IMR-90 (cell line): Measurements from ENCODE around the gene CLEC16A. TPM values are rescaled to one million over a fixed set of nuclear protein-coding genes. Genes with fewer than 3 reads are reported as not detected.

Source experiments
- CHD1 ChIP-seq: IDR thresholded peaks from 2 replicates; pipeline ENCODE4 v1.6.1; 2012; ENCODE audit warnings: low read depth, low read length, improper control_type of control experiment
- RCOR1 ChIP-seq: IDR thresholded peaks from 2 replicates; pipeline ENCODE4 v1.6.1; 2012; ENCODE audit warnings: mild to moderate bottlenecking, low read length, improper control_type of control experiment; ENCODE audit not compliant: insufficient replicate concordance
- polyA plus RNA-seq, 3 experiments: library from polyadenylated mRNA; depleted of rRNA; stranded (reverse); fragments of >200 nt; gene quantifications; 2 replicates each; pipeline ENCODE4 v1.2.3, GENCODE V29; 2012; ENCODE audit warnings: low replicate concordance in 1 of 3
- total RNA-seq: library from RNA; depleted of rRNA; stranded (reverse); fragments of >200 nt; gene quantifications from 2 replicates; pipeline ENCODE4 v1.2.3, GENCODE V29; 2012
- TF ChIP-seq, protein P1 (sequence below): fragments of 150-350 bp; IDR thresholded peaks from 2 replicates; pipeline ENCODE4 v1.6.1; 2016; ENCODE audit warnings: low read depth, mild to moderate bottlenecking, low read length, moderate library complexity, borderline replicate concordance
- TF ChIP-seq, protein P2 (sequence below): fragments of 150-350 bp; IDR thresholded peaks from 2 replicates; pipeline ENCODE4 v1.6.1; 2017; ENCODE audit warnings: mild to moderate bottlenecking, antibody characterized with exemption, low read length, low read depth

CLEC16A gene
- total and polyA plus RNA-seq, 2 of the 4 experiments (the other 2 are of a cell fraction), result 15.9 to 16.5 TPM

DNA sequence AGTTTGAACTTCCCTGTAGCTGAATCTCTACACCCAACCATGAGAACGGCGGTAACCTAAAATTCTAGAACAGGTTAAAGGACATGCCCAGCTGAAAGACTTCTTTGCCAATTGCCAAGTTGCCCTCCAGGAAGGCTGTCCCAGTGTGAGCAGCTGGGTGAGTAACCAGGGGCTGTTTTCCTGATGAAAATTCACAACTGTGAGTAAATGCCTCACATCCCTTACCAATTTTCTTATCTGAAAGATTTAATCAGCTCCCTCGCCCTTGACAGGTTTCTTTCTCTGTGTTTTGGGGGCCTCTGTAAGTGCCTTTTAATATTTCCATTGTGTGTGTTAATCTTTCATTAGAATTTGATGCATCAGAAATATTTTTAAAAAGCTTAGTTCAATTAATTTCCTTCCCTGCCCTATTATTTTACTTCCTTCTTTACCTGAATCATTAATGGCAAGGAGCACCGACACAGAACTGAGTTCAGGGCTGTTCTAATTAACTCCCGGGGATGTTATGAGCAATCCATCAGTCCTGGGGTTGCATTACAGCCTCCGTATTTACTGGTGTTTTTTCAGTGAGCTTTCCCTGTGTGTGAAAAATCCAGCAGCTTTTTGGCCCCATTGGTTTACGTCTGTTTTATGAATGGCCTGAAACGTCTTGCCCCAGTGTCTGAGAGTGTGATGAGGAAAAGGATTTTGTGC, 152.9 kb downstream of the CLEC16A start (continued):
- TF ChIP-seq, protein P1, sequence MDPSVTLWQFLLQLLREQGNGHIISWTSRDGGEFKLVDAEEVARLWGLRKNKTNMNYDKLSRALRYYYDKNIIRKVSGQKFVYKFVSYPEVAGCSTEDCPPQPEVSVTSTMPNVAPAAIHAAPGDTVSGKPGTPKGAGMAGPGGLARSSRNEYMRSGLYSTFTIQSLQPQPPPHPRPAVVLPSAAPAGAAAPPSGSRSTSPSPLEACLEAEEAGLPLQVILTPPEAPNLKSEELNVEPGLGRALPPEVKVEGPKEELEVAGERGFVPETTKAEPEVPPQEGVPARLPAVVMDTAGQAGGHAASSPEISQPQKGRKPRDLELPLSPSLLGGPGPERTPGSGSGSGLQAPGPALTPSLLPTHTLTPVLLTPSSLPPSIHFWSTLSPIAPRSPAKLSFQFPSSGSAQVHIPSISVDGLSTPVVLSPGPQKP, result no peak
- TF ChIP-seq CHD1 (no peak), RCOR1 (no peak)
- TF ChIP-seq, protein P2, sequence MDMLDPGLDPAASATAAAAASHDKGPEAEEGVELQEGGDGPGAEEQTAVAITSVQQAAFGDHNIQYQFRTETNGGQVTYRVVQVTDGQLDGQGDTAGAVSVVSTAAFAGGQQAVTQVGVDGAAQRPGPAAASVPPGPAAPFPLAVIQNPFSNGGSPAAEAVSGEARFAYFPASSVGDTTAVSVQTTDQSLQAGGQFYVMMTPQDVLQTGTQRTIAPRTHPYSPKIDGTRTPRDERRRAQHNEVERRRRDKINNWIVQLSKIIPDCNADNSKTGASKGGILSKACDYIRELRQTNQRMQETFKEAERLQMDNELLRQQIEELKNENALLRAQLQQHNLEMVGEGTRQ, result no peak
